GM19043 (cell line): Measurements from ENCODE around the gene PARP4.
A peak's percentile ranks its signal among the peaks of the same experiment; 100 is the strongest.
"Not testable (repeated sequence)": the region's sequence is repeated elsewhere in the genome, so short reads cannot be mapped to it uniquely, and the experiment has no call there.

Experiments
- ATAC-seq: cut with Tn5 transposase; IDR thresholded peaks from one replicate; pipeline ENCODE4 v1.9.1; 2021; ENCODE audit warnings: low read depth; ENCODE audit not compliant: unreplicated experiment

PARP4 gene

GRCh38 chr13:24512197-24512907 lies at the start of gene PARP4:
Gene PARP4, minus strand, starts transcription at chr13:24512778. Its CDS starts 9,002 bp downstream, at chr13:24503776.
- peak; percentile 68 for ATAC-seq

GRCh38 chr13:24560579-24561187 lies 48.1 kb upstream of the PARP4 start:
- not testable (repeated sequence) for ATAC-seq

- not testable (repeated sequence) for ATAC-seq
Measured at GRCh38 chr13:24559431-24560218, 47.0 kb upstream of the PARP4 start.

GRCh38 chr13:24557081-24557480 lies 44.5 kb upstream of the PARP4 start:
- no peak for ATAC-seq

- not testable (repeated sequence) for ATAC-seq
Measured at GRCh38 chr13:24553892-24554291, 41.3 kb upstream of the PARP4 start.

- not testable (repeated sequence) for ATAC-seq
Measured at GRCh38 chr13:24541476-24542352, 29.1 kb upstream of the PARP4 start.

GRCh38 chr13:24541127-24541475 lies 28.5 kb upstream of the PARP4 start:
- no peak for ATAC-seq

- no peak for ATAC-seq
Measured at GRCh38 chr13:24540236-24541126, 27.9 kb upstream of the PARP4 start.

- no peak for ATAC-seq
Measured at GRCh38 chr13:24539500-24540165, 27.1 kb upstream of the PARP4 start.

- ATAC-seq: no peak
Measured at GRCh38 chr13:24529478-24529877, 16.9 kb upstream of the PARP4 start.

- no peak for ATAC-seq
Measured at GRCh38 chr13:24528816-24529398, 16.3 kb upstream of the PARP4 start.

GRCh38 chr13:24527266-24527775 lies 14.7 kb upstream of the PARP4 start:
- no peak for ATAC-seq

- ATAC-seq: no peak
Measured at GRCh38 chr13:24520733-24521132, 8.2 kb upstream of the PARP4 start.

- no peak for ATAC-seq
Measured at GRCh38 chr13:24516919-24517318, 4.3 kb upstream of the PARP4 start.

- ATAC-seq: no peak
Measured at GRCh38 chr13:24512908-24513213, 283 bp upstream of the PARP4 start.

GRCh38 chr13:24511816-24512196 lies 772 bp downstream of the PARP4 start:
- ATAC-seq: no peak

- ATAC-seq: peak; percentile 31
Measured at GRCh38 chr13:24511019-24511815, 1.4 kb downstream of the PARP4 start.
